H1 (cell line): ENCODE measurements around the gene YWHAB. TPM values are rescaled to one million over a fixed set of nuclear protein-coding genes. Genes with fewer than 3 reads are reported as not detected.
A peak's percentile ranks its signal among the peaks of the same experiment; 100 is the strongest.

Source experiments
- CTCF ChIA-PET: fragments of 300-600 bp; sonication (Branson Sonifier 250); formaldehyde crosslinking; loops from one replicate; lab custom pipeline; 2021; ENCODE audit not compliant: partially characterized antibody; lab: Charles Lee
- POLR2A ChIA-PET: fragments of 300-600 bp; sonication (Branson Sonifier 250); formaldehyde crosslinking; loops from one replicate; lab custom pipeline; 2021; ENCODE audit warnings: inconsistent platforms; ENCODE audit not compliant: partially characterized antibody; lab: Charles Lee
- DNase-seq, 2 experiments: peaks; one replicate each; pipeline versions ENCODE4 v3.0.0 to v3.0.0-alpha.2; 2010 to 2022; ENCODE audit warnings: low spot score in 2 of 2, low read depth in 1 of 2, mixed read lengths in 1 of 2
- FAIRE-seq: peaks from 2 replicates; lab custom pipeline; 2011; peaks lifted over from hg19 to GRCh38; lab: Jason Lieb, UNC
- H2AFZ ChIP-seq: 2 replicates; pipeline ENCODE4 v1.8.1; 2012; ENCODE audit warnings: low read length, inconsistent platforms
- H2AK5ac ChIP-seq: 2 replicates; pipeline ENCODE4 v1.6.1; 2013; ENCODE audit warnings: low read depth, low read length
- H2BK120ac ChIP-seq: replicated peaks from 2 replicates; pipeline ENCODE3; 2013; ENCODE audit warnings: low read depth, low read length, inconsistent platforms
- H2BK12ac ChIP-seq: 2 replicates; pipeline ENCODE4 v1.6.1; 2013; ENCODE audit warnings: low read depth, low read length
- H2BK15ac ChIP-seq: 2 replicates; pipeline ENCODE4 v1.6.1; 2013; ENCODE audit warnings: low read length
- H2BK20ac ChIP-seq: 2 replicates; pipeline ENCODE4 v1.6.1; 2013; ENCODE audit warnings: low read length
- H2BK5ac ChIP-seq: 2 replicates; pipeline ENCODE4 v1.6.1; 2013; ENCODE audit warnings: low read depth, low read length
- H3K14ac ChIP-seq: 2 replicates; pipeline ENCODE4 v1.6.1; 2013; ENCODE audit warnings: inconsistent platforms; ENCODE audit not compliant: insufficient read length
- H3K18ac ChIP-seq: 2 replicates; pipeline ENCODE4 v1.6.1; 2013; ENCODE audit warnings: low read length; ENCODE audit errors: extremely low read depth
- H3K23ac ChIP-seq: 2 replicates; pipeline ENCODE4 v1.6.1; 2013; ENCODE audit warnings: inconsistent platforms; ENCODE audit not compliant: insufficient read length
- H3K23me2 ChIP-seq: 2 replicates; pipeline ENCODE4 v1.6.1; 2013; ENCODE audit warnings: low read depth, low read length
- H3K27ac ChIP-seq: 2 replicates; pipeline ENCODE4 v1.6.1; 2011; ENCODE audit warnings: low read depth, low read length, inconsistent platforms
- H3K27me3 ChIP-seq, 4 experiments: replicated peaks in 1 of 4; 1 replicate in 1 of 4; 2 replicates in 3 of 4; pipeline versions ENCODE4 v1.6.1 to v1.8.1; 2011 to 2013; ENCODE audit warnings: low read length in 3 of 4, mild to moderate bottlenecking in 3 of 4, inconsistent platforms in 2 of 4, mixed read lengths in 2 of 4, moderate library complexity in 1 of 4; ENCODE audit not compliant: control insufficient read depth in 3 of 4, insufficient read depth in 3 of 4; ENCODE audit errors: extremely low read depth in 1 of 4
- H3K36me3 ChIP-seq, 4 experiments: 2 replicates each; pipeline versions ENCODE4 v1.6.1 to v1.8.1; 2011 to 2013; ENCODE audit warnings: mild to moderate bottlenecking in 4 of 4, low read length in 3 of 4, moderate library complexity in 2 of 4, control low read depth in 1 of 4, inconsistent platforms in 1 of 4; ENCODE audit not compliant: insufficient read depth in 4 of 4, control insufficient read depth in 2 of 4
- H3K4ac ChIP-seq: replicated peaks from 2 replicates; pipeline ENCODE3; 2013; ENCODE audit warnings: low read length, low read depth, mixed read lengths, inconsistent platforms; ENCODE audit not compliant: insufficient read length
- H3K4me1 ChIP-seq, 4 experiments: replicated peaks in 1 of 4; 1 replicate in 1 of 4; 2 replicates in 3 of 4; pipeline versions ENCODE4 v1.6.1 to v1.8.1; 2011 to 2013; ENCODE audit warnings: low read length in 3 of 4, inconsistent platforms in 2 of 4, mixed read lengths in 1 of 4; ENCODE audit not compliant: insufficient read depth in 4 of 4, control insufficient read depth in 3 of 4
- H3K4me2 ChIP-seq, 2 experiments: 2 replicates each; pipeline versions ENCODE4 v1.6.1 to v1.8.1; 2011 to 2013; ENCODE audit warnings: low read depth in 2 of 2, low read length in 2 of 2, control low read depth in 1 of 2, inconsistent platforms in 1 of 2, mild to moderate bottlenecking in 1 of 2; ENCODE audit not compliant: insufficient read depth in 1 of 2
- H3K4me3 ChIP-seq, 4 experiments: fragments of 200-600, 300-600 bp in 1 of 4; sonication (generic), shearing (Covaris generic), sonication (Bioruptor Twin) in 1 of 4; 2 replicates each; pipeline versions ENCODE4 v1.5.1 to v1.8.1; 2011 to 2016; ENCODE audit warnings: low read length in 4 of 4, low read depth in 3 of 4, control low read depth in 2 of 4, inconsistent platforms in 2 of 4, mild to moderate bottlenecking in 2 of 4, mixed read lengths in 1 of 4, moderate library complexity in 1 of 4; ENCODE audit not compliant: insufficient read depth in 2 of 4; ENCODE audit errors: extremely low read depth in 1 of 4
- H3K56ac ChIP-seq: replicated peaks from 2 replicates; pipeline ENCODE3; 2013; ENCODE audit warnings: low read depth, mild to moderate bottlenecking, mixed read lengths, low read length, inconsistent platforms; ENCODE audit not compliant: insufficient read length
- H3K79me1 ChIP-seq: 2 replicates; pipeline ENCODE4 v1.6.1; 2013; ENCODE audit warnings: low read depth, low read length, control low read depth
- H3K79me2 ChIP-seq, 2 experiments: 2 replicates each; pipeline versions ENCODE4 v1.6.1 to v1.8.1; 2012 to 2013; ENCODE audit warnings: low read length in 2 of 2, mild to moderate bottlenecking in 2 of 2, inconsistent platforms in 1 of 2; ENCODE audit not compliant: insufficient read depth in 2 of 2, control insufficient read depth in 1 of 2
- H3K9ac ChIP-seq, 4 experiments: replicated peaks in 1 of 4; 1 replicate in 1 of 4; 2 replicates in 3 of 4; pipeline versions ENCODE4 v1.6.1 to v1.8.1; 2011 to 2013; ENCODE audit warnings: low read depth in 3 of 4, low read length in 3 of 4, control low read depth in 2 of 4, mild to moderate bottlenecking in 2 of 4, moderate library complexity in 2 of 4, inconsistent platforms in 1 of 4; ENCODE audit errors: extremely low read depth in 1 of 4
- H3K9me3 ChIP-seq, 2 experiments: 2 replicates each; pipeline versions ENCODE4 v1.6.1 to v1.8.1; 2012 to 2013; ENCODE audit warnings: mild to moderate bottlenecking in 2 of 2, moderate library complexity in 2 of 2, control low read depth in 1 of 2, inconsistent platforms in 1 of 2, low read depth in 1 of 2, low read length in 1 of 2, mixed read lengths in 1 of 2; ENCODE audit not compliant: insufficient read depth in 2 of 2
- H4K20me1 ChIP-seq, 2 experiments: replicated peaks in 1 of 2; 2 replicates each; pipeline versions ENCODE3 to v1.8.1; 2011 to 2013; ENCODE audit warnings: inconsistent platforms in 2 of 2, low read length in 2 of 2, mild to moderate bottlenecking in 1 of 2; ENCODE audit not compliant: insufficient read depth in 2 of 2, control insufficient read depth in 1 of 2
- H4K5ac ChIP-seq: 2 replicates; pipeline ENCODE4 v1.6.1; 2013; ENCODE audit warnings: low read length, low read depth, mixed read lengths, inconsistent platforms; ENCODE audit not compliant: insufficient read length
- H4K8ac ChIP-seq: 2 replicates; pipeline ENCODE4 v1.8.0; 2013; ENCODE audit warnings: mild to moderate bottlenecking, moderate library complexity, low read length, inconsistent platforms; ENCODE audit not compliant: insufficient read depth; ENCODE audit errors: extremely low read depth
- H4K91ac ChIP-seq: replicated peaks from 2 replicates; pipeline ENCODE3; 2013; ENCODE audit warnings: low read length, mixed read lengths, inconsistent platforms; ENCODE audit not compliant: insufficient read length
- BRCA1 ChIP-seq: IDR thresholded peaks from 2 replicates; pipeline ENCODE4 v1.6.1; 2012; ENCODE audit warnings: low read depth, low read length, improper control_type of control experiment
- CHD2 ChIP-seq: IDR thresholded peaks from 2 replicates; pipeline ENCODE4 v1.6.1; 2012; ENCODE audit warnings: low read length, improper control_type of control experiment
- JUN ChIP-seq: IDR thresholded peaks from 2 replicates; pipeline ENCODE4 v1.6.1; 2011; ENCODE audit warnings: low read depth, mild to moderate bottlenecking, improper control_type of control experiment, low read length
- JUND ChIP-seq: IDR thresholded peaks from 2 replicates; pipeline ENCODE4 v1.6.1; 2011; ENCODE audit warnings: mild to moderate bottlenecking, improper control_type of control experiment, low read length
- KDM5A ChIP-seq: fragments of 200-600 bp; IDR thresholded peaks from 2 replicates; pipeline ENCODE4 v1.7.1; 2012; ENCODE audit warnings: mild to moderate bottlenecking, low read length, inconsistent platforms, mixed read lengths
- MAFK ChIP-seq: IDR thresholded peaks from 2 replicates; pipeline ENCODE4 v1.6.1; 2012; ENCODE audit warnings: low read depth, mild to moderate bottlenecking, improper control_type of control experiment, low read length
- SIRT6 ChIP-seq: IDR thresholded peaks from one replicate; pipeline ENCODE4 v1.7.1; 2012; ENCODE audit warnings: low read length, inconsistent platforms
- YY1 ChIP-seq: IDR thresholded peaks from 2 replicates; pipeline ENCODE4 v1.6.1; 2011; ENCODE audit warnings: low read depth, mild to moderate bottlenecking, low read length
- WGBS, 2 experiments: shearing (Covaris generic) in 1 of 2; methylation state at CpG; one replicate each; pipeline versions ENCODE4 v1.1.6 to v1.1.7; 2013 to 2015; ENCODE audit warnings: low lambda C conversion rate in 2 of 2, mixed read lengths in 2 of 2, inconsistent platforms in 1 of 2, low coverage in 1 of 2, missing lambda C conversion rate in 1 of 2; ENCODE audit not compliant: insufficient replicate concordance in 2 of 2, insufficient coverage in 1 of 2, insufficient read length in 1 of 2; ENCODE audit errors: extremely low coverage in 1 of 2, missing lambda C conversion rate in 1 of 2; 5-methylcytosine and 5-hydroxymethylcytosine counted together
- long read RNA-seq, 2 experiments: library from RNA in 1 of 2; library from capped mRNA in 1 of 2; stranded (forward); transcript quantifications; one replicate each; pipeline ENCODE4 v2.0.0, GENCODE V29; 2021; ENCODE audit warnings: inconsistent platforms in 1 of 2
- polyA minus RNA-seq, 3 experiments: library from RNA; depleted of rRNA, polyadenylated mRNA; stranded (reverse); fragments of >200 nt; gene quantifications; 1 replicate in 2 of 3; 2 replicates in 1 of 3; pipeline ENCODE4 v1.2.3, GENCODE V29; 2011
- polyA plus RNA-seq, 7 experiments: library from polyadenylated mRNA; depleted of rRNA in 3 of 7; stranded (reverse) in 5 of 7; unstranded in 2 of 7; fragments of >200 nt in 5 of 7; fragments of 200-250 nt in 2 of 7; gene quantifications; 1 replicate in 5 of 7; 2 replicates in 1 of 7; 4 replicates in 1 of 7; pipeline versions ENCODE4 v1.2.1 to v1.2.3, GENCODE V29; 2011 to 2013; ENCODE audit warnings: missing spikeins in 2 of 7, mixed read lengths in 2 of 7
- total RNA-seq: library from RNA; stranded (reverse); fragmentation: NEBNext Ultra II Directional; extraction: Animal tissue kit (Norgen Biotek cat#: 25700); gene quantifications from 2 replicates; pipeline ENCODE4 v1.2.1, GENCODE V29; 2021

YWHAB gene
- 246 and 256 TPM in 2 replicates for total RNA-seq
- 40.2 and 72.9 TPM in 2 replicates for polyA plus RNA-seq (2011; rRNA removed)
- 93.0 TPM for polyA plus RNA-seq (2011; cell fraction: cytosol; rRNA removed)
- 30.6 TPM for polyA plus RNA-seq (2011; cell fraction: nucleus; rRNA removed)
- 131 to 211 TPM (median 149 TPM) in 4 replicates for polyA plus RNA-seq (2012, experiment 1 of 2)
- polyA plus RNA-seq (2012, experiment 2 of 2): 47.9 TPM
- polyA plus RNA-seq (2013, experiment 1 of 2): 235 TPM
- 241 TPM for polyA plus RNA-seq (2013, experiment 2 of 2)
- polyA minus RNA-seq (2011; rRNA and poly(A)+ RNA removed): 52.5 and 80.7 TPM in 2 replicates
- 44.5 TPM for polyA minus RNA-seq (2011; cell fraction: cytosol; rRNA and poly(A)+ RNA removed)
- polyA minus RNA-seq (2011; cell fraction: nucleus; rRNA and poly(A)+ RNA removed): 34.7 TPM
- long read RNA-seq, experiment 1, transcript YWHAB-201 (6 exons, 3,049 nt): major isoform, 164 of 382 reads
- long read RNA-seq, experiment 1, transcript YWHAB-202 (7 exons, 3,109 nt): minor isoform, 13 of 382 reads
- long read RNA-seq, experiment 1, partial matches to known transcripts: 67 of 382 reads
- long read RNA-seq, experiment 1, other reads (novel, unspliced or antisense): 138 of 382 reads
- long read RNA-seq, experiment 2, transcript YWHAB-202 (7 exons, 3,109 nt): minor isoform, 13 of 301 reads
- long read RNA-seq, experiment 2, transcript YWHAB-201 (6 exons, 3,049 nt): major isoform, 93 of 301 reads
- long read RNA-seq, experiment 2, partial matches to known transcripts: 192 of 301 reads
- long read RNA-seq, experiment 2, other reads (novel, unspliced or antisense): 3 of 301 reads

- H2BK5ac ChIP-seq: peak within 1 kb of the TSS; percentile 82
- FAIRE-seq (no peak), DNase-seq (peak; percentile 95 to 98)
- H3K56ac ChIP-seq: peak within 1 kb of the TSS; percentile 89
- H3K9me3 ChIP-seq: no peaks in the 10 kb centered on the region
- peak within 1 kb of the TSS; percentile 67 for H3K18ac ChIP-seq
- H3K79me1 ChIP-seq: no peaks in the 10 kb centered on the region
- H3K23ac ChIP-seq: no peak within 1 kb of the TSS
- H2AK5ac ChIP-seq: no peak within 1 kb of the TSS
- H3K4me2 ChIP-seq: peak within 1 kb of the TSS; percentile 84 to 90
- H3K23me2 ChIP-seq: peaks cover 8% of the 10 kb centered on the region
- peak within 1 kb of the TSS; percentile 94 for H4K5ac ChIP-seq
- H2BK20ac ChIP-seq: no peak within 1 kb of the TSS
- peak within 1 kb of the TSS; percentile 83 for H4K91ac ChIP-seq
- H3K9ac ChIP-seq: peak within 1 kb of the TSS; percentile 78 to 92 (median 85)
- H4K20me1 ChIP-seq: peaks cover 15 to 20% of the 10 kb centered on the region in 2 experiments
- no peak within 1 kb of the TSS for H3K14ac ChIP-seq
- H4K8ac ChIP-seq: peak within 1 kb of the TSS; percentile 91
- no peaks in the 10 kb centered on the region for H3K27me3 ChIP-seq
- H3K4ac ChIP-seq: peak within 1 kb of the TSS; percentile 40
- ChIA-PET POLR2A (interaction anchor here (0.8 to 3.2 kb wide), 16 partner anchors 7 to 230 kb away, joined by 3 to 18 read pairs (median 4); partner anchors contain the start of genes PABPC1L, TOMM34 and WFDC5), CTCF (interaction anchor here (1.3 to 1.9 kb wide), 2 partner anchors 80 to 135 kb away, joined by 5 read pairs; no protein-coding TSS in a partner anchor)
- H3K4me1 ChIP-seq: peaks cover 0 to 9% (median 7%) of the 10 kb centered on the region in 4 experiments; a peak in 5 of 7 replicates
- WGBS, 2 experiments: 3% methylated on average over 75 of the region's 88 CpGs; no CpG with 5 or more reads in 1 of the 2 experiments
- peak within 1 kb of the TSS; percentile 86 to 96 (median 92) for H3K4me3 ChIP-seq
- H3K27ac ChIP-seq: peak within 1 kb of the TSS; percentile 72; the same call in 1 of the 2 replicates
- no peak within 1 kb of the TSS for H2BK15ac ChIP-seq
- H2BK12ac ChIP-seq: 0 out of 2 replicates have a peak within 1 kb of the TSS, but pooled peaks have one; percentile 44
- H2AFZ ChIP-seq: peak within 1 kb of the TSS; percentile 74; the same call in 1 of the 2 replicates
- H2BK120ac ChIP-seq: no peak within 1 kb of the TSS
- H3K36me3 ChIP-seq: peaks cover 0 to 13% (median 0%) of the 10 kb centered on the region in 4 experiments; a peak in 1 of 8 replicates
- H3K79me2 ChIP-seq: peaks cover 37 to 49% of the 10 kb centered on the region in 2 experiments
- TF ChIP-seq KDM5A (no peak), MAFK (no peak), SIRT6 (no peak), YY1 (no peak), JUND (no peak), JUN (no peak), CHD2 (no peak), BRCA1 (no peak)
These were observed at the start of gene YWHAB for GRCh38 chr20:44885392-44886265. Gene YWHAB (plus strand): TSS chr20:44885705. CDS start chr20:44901534, 15,829 bp downstream.
